Measurements from ENCODE around the gene DHRS13. TPM values are rescaled to one million over a fixed set of nuclear protein-coding genes. Genes with fewer than 3 reads are reported as not detected.

Gene DHRS13
- total and polyA plus RNA-seq, 10 of the 15 experiments (the other 5 are each of a cell fraction or from before 2014, with no cell fraction given) = 0.18 to 55.2 (median 31.3) TPM; not detected in 1

DNA sequence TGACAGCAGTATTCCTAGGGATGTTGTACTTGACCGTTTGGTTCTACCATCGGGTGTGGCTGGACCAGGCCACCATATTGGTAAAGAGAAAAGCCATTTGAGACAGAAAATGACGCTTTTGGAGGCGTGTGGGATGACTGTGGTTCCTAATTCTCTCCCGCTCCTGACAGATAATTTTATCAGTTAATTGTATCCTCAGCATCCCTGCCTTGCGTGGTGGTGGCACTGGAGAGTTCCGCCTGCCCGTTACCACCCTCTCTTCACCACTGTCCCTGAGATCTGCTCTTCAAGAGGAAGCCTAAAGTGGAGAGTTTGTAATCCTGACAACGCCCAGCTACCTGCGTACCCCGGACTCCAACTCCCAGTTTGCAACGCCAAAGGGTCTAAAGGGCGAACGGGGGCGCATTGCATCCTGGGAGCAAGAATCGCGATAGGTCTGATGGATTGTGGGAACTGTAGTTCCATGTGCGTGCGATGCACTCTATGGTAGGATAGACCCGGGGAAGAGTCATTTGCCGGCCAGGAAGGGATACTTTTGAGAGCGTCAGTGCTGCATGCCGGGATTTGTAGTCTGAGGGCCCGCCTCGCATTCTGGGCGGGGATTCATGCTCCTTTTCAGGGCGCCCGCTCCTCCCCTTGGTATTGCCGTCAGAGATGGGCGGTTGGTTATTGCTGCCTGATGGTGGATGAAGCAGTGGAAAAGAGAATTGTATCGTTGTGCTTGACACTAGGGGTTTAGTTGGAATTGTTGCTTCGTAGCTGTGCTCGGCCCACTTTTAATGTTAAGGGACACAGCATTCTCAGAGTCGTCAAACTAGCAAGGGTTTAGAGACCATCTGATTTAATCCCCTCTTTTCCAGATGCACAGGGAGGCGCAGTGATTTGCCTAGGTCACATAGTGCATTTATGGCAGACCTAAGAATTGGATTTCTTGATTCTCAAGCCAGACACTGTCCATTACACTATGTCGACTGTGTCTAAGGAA is 49.4 kb upstream of the DHRS13 start (continued):
- TF ChIP-seq MEF2A (IDR thresholded peaks at IDR 0.05; ENCODE audit: insufficient read depth, low read depth, low read length) = peak; percentile 79; the same call in 1 of the 2 replicates
- TF ChIP-seq ZNF207 (IDR thresholded peaks at IDR 0.05; ENCODE audit: borderline replicate concordance) = peak; percentile 44
- TF ChIP-seq MEF2B (IDR thresholded peaks at IDR 0.05; ENCODE audit: partially characterized antibody, poor library complexity, severe bottlenecking) = peak; percentile 13
- peak; percentile 81 for TF ChIP-seq NR2F1 (conservative IDR thresholded peaks at IDR 0.05)
- no peak for TF ChIP-seq SREBF2 (IDR thresholded peaks at IDR 0.05; ENCODE audit: low read length)
- peak; percentile 76; the same call in 1 of the 2 replicates for TF ChIP-seq BACH1 (IDR thresholded peaks at IDR 0.05; ENCODE audit: borderline replicate concordance)
- TF ChIP-seq NBN (IDR thresholded peaks at IDR 0.05) = peak; percentile 83
- no peak; the same call in 1 of the 2 replicates for TF ChIP-seq DPF2 (IDR thresholded peaks at IDR 0.05)
- peak; percentile 20; the same call in 1 of the 2 replicates for TF ChIP-seq TCF3 (IDR thresholded peaks at IDR 0.05; ENCODE audit: borderline replicate concordance, insufficient read depth, low read depth, low read length)
- TF ChIP-seq POLR2AphosphoS5 (IDR thresholded peaks at IDR 0.05; ENCODE audit: low read length) = peak; percentile 67; the same call in 1 of the 2 replicates
- TF ChIP-seq FOXK2 (IDR thresholded peaks at IDR 0.05) = 0 out of 2 replicates have a peak, but pooled peaks have one; percentile 14
- no peak for TF ChIP-seq EZH2 (IDR thresholded peaks at IDR 0.05; ENCODE audit: borderline replicate concordance, control insufficient read depth, low read depth, low read length)
- peak; percentile 77; the same call in 1 of the 3 replicates for TF ChIP-seq POU2F2 (IDR thresholded peaks at IDR 0.05; ENCODE audit: borderline replicate concordance, low read depth, low read length)
- peak; percentile 93 for TF ChIP-seq NR2C2 (IDR thresholded peaks at IDR 0.05; ENCODE audit: borderline replicate concordance, control insufficient read depth, insufficient read length, low read depth)
- peak; percentile 17; the same call in 1 of the 2 replicates for TF ChIP-seq IRF4 (IDR thresholded peaks at IDR 0.05; ENCODE audit: low read depth, low read length)
- no peak for TF ChIP-seq ASH2L (IDR thresholded peaks at IDR 0.05; ENCODE audit: borderline replicate concordance, low read depth)
- TF ChIP-seq CBFB (IDR thresholded peaks at IDR 0.05; ENCODE audit: low read depth) = peak; percentile 93
- TF ChIP-seq, protein P1, sequence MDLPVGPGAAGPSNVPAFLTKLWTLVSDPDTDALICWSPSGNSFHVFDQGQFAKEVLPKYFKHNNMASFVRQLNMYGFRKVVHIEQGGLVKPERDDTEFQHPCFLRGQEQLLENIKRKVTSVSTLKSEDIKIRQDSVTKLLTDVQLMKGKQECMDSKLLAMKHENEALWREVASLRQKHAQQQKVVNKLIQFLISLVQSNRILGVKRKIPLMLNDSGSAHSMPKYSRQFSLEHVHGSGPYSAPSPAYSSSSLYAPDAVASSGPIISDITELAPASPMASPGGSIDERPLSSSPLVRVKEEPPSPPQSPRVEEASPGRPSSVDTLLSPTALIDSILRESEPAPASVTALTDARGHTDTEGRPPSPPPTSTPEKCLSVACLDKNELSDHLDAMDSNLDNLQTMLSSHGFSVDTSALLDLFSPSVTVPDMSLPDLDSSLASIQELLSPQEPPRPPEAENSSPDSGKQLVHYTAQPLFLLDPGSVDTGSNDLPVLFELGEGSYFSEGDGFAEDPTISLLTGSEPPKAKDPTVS (IDR thresholded peaks at IDR 0.05; ENCODE audit: low read depth, low read length) = peak; percentile 75; the same call in 1 of the 2 replicates
- peak in 1 of 2 experiments; percentile 21; a peak in 2 of 4 replicates for TF ChIP-seq BHLHE40 (IDR thresholded peaks at IDR 0.05; ENCODE audit: borderline replicate concordance in 1 of 2, low read depth in 2 of 2, low read length in 1 of 2)
- peak; percentile 91 for TF ChIP-seq CREB1 (IDR thresholded peaks at IDR 0.05; ENCODE audit: low read depth)
- TF ChIP-seq BRCA1 (IDR thresholded peaks at IDR 0.05; ENCODE audit: low read depth, low read length) = peak; percentile 84
- 0 out of 2 replicates have a peak, but pooled peaks have one; percentile 1 for TF ChIP-seq LARP7 (IDR thresholded peaks at IDR 0.05)
- no peak for TF ChIP-seq TAF1 (IDR thresholded peaks at IDR 0.05; ENCODE audit: borderline replicate concordance, low read depth, low read length)
- TF ChIP-seq, protein P2, sequence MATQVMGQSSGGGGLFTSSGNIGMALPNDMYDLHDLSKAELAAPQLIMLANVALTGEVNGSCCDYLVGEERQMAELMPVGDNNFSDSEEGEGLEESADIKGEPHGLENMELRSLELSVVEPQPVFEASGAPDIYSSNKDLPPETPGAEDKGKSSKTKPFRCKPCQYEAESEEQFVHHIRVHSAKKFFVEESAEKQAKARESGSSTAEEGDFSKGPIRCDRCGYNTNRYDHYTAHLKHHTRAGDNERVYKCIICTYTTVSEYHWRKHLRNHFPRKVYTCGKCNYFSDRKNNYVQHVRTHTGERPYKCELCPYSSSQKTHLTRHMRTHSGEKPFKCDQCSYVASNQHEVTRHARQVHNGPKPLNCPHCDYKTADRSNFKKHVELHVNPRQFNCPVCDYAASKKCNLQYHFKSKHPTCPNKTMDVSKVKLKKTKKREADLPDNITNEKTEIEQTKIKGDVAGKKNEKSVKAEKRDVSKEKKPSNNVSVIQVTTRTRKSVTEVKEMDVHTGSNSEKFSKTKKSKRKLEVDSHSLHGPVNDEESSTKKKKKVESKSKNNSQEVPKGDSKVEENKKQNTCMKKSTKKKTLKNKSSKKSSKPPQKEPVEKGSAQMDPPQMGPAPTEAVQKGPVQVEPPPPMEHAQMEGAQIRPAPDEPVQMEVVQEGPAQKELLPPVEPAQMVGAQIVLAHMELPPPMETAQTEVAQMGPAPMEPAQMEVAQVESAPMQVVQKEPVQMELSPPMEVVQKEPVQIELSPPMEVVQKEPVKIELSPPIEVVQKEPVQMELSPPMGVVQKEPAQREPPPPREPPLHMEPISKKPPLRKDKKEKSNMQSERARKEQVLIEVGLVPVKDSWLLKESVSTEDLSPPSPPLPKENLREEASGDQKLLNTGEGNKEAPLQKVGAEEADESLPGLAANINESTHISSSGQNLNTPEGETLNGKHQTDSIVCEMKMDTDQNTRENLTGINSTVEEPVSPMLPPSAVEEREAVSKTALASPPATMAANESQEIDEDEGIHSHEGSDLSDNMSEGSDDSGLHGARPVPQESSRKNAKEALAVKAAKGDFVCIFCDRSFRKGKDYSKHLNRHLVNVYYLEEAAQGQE (IDR thresholded peaks at IDR 0.05; ENCODE audit: low read depth, low read length) = no peak
- TF ChIP-seq SPI1 (IDR thresholded peaks at IDR 0.05; ENCODE audit: borderline replicate concordance, insufficient read depth, low read depth, low read length) = no peak

All from GM12878 (cell line).